ENCODE measurements around the gene KNDC1. TPM values are rescaled to one million over a fixed set of nuclear protein-coding genes. Genes with fewer than 3 reads are reported as not detected.

KNDC1 gene
- total and polyA plus RNA-seq, 2 donors (not counting 3 experiments of a cell fraction or from before 2014, with no cell fraction given) = not detected

- Histone ChIP-seq H3K9me1 (replicated peaks; ENCODE audit: control insufficient read depth, extremely low read depth, insufficient read depth, low read length) (no peaks in the 10 kb centered on the region), H3K27ac (ENCODE audit: insufficient read depth, low read depth, low read length) (no peak overlapping the region), H3K4me3 (replicated peaks in 1 of 3; ENCODE audit: insufficient read depth in 1 of 3, low read depth in 1 of 3, low read length in 3 of 3) (no peak overlapping the region), H3K9ac (replicated peaks; ENCODE audit: extremely low read depth, insufficient read depth, low read length) (no peak overlapping the region), H3K27me3 (ENCODE audit: control insufficient read depth in 2 of 2, insufficient read depth in 2 of 2, low read length in 2 of 2) (no peaks in the 10 kb centered on the region), H3K36me3 (ENCODE audit: control insufficient read depth in 2 of 2, extremely low read depth in 1 of 2, insufficient read depth in 2 of 2, low read length in 2 of 2) (no peaks in the 10 kb centered on the region), H3K4me1 (ENCODE audit: control insufficient read depth, extremely low read depth, insufficient read depth, low read length) (no peaks in the 10 kb centered on the region), H3K79me2 (ENCODE audit: control insufficient read depth, insufficient read depth, low read length) (no peaks in the 10 kb centered on the region), H3K4me2 (ENCODE audit: insufficient read depth, low read length) (no peak overlapping the region), H3K9me3 (replicated peaks; ENCODE audit: control insufficient read depth, insufficient read depth, low read length) (no peaks in the 10 kb centered on the region), H4K20me1 (replicated peaks; ENCODE audit: control insufficient read depth, extremely low read depth, insufficient read depth, low read length) (no peaks in the 10 kb centered on the region), H2AFZ (ENCODE audit: low read depth, low read length) (no peak overlapping the region)
- dilution Hi-C loops (cut with MboI; ENCODE audit: extremely low pct_ligation_motif_present, low sequenced_read_pairs) = no loop called here
- BruUV-seq (replicated peaks) = no TSS peak
- CTCF ChIA-PET = no interaction called here
- DNase-seq (ENCODE audit: low read depth, low spot score) (no peak), FAIRE-seq (no peak)
- intact Hi-C loops (cut with micrococcal nuclease) = no loop called here
- POLR2A ChIA-PET = no interaction called here
- TF ChIP-seq GATA2 (IDR thresholded peaks at IDR 0.05; ENCODE audit: insufficient read depth, insufficient read length, low read depth, low read length) = no peak
- TF ChIP-seq EZH2 (IDR thresholded peaks at IDR 0.05; ENCODE audit: borderline replicate concordance, low read depth, low read length, severe bottlenecking) = no peak
- TF ChIP-seq JUN (IDR thresholded peaks at IDR 0.05; ENCODE audit: borderline replicate concordance, insufficient read depth, insufficient read length, low read depth) = no peak
- TF ChIP-seq POLR2AphosphoS5 (IDR thresholded peaks at IDR 0.05; ENCODE audit: insufficient read depth, low read depth, low read length) = no peak
- TF ChIP-seq FOS (IDR thresholded peaks at IDR 0.05; ENCODE audit: borderline replicate concordance, insufficient read depth, low read length) = no peak
- TF ChIP-seq MAX (IDR thresholded peaks at IDR 0.05; ENCODE audit: insufficient read depth, insufficient read length) = no peak
- TF ChIP-seq CTCF (IDR thresholded peaks at IDR 0.05; ENCODE audit: extremely low read depth in 1 of 2, insufficient read depth in 1 of 2, low read depth in 1 of 2, low read length in 2 of 2) = no peak
- no peak for TF ChIP-seq POLR2A (IDR thresholded peaks at IDR 0.05; ENCODE audit: low read depth, low read length)
- TF ChIP-seq MYC (IDR thresholded peaks at IDR 0.05; ENCODE audit: low read depth, low read length) = no peak
Observed at GRCh38 chr10:133187906-133188681, 28.1 kb downstream of the KNDC1 start.
